ENCODE results near the gene EXOC3L4.
"Not testable (repeated sequence)": the region's sequence is repeated elsewhere in the genome, so short reads cannot be mapped to it uniquely, and the experiment has no call there.

The EXOC3L4 gene

DNA sequence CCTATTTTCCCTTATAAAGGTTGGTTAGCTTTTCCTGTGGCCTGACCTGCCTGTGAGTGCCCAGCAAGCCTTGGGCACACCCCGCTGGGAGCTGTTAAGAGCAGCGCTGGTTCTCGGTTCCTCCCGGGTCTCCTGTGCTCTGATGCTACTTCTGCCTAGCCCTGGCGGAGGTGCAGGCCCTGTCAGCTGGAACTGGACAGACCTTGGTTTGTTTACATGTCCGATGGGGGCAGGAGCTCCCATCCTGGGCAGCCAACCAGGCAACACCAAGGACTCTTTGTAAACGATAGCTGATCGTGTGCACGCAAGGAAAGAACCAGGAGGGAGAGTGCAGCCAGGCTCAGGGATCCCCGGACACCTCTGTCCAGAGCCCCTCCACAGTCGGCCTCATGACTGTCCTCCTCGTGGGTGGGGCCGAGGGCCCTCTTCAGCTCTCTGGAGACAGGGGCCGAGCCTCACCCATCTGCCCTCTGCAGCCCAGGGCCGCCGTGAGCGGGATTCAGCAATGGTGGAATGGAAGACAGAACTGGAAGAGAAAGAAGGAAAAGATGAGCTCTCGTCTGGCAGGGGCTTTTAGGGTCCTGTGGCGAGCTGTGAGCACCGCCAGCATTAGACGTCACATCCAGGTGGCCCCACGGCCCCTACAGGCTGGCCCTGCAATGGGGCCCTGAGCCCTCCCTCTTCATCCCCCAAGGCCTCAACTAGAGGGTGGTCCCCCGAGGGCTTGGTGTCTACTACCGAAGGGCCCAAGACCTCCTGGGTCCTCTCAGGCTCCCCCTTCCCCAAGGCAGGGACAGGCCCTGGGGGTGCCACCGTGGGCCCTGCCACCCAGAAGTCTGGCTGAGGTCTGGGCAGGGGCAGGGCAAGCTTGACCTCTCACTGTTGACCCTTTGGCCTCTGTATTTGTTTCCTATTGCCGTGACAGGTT, 41.1 kb downstream of the EXOC3L4 start:
- no peak for DNase-seq

DNA sequence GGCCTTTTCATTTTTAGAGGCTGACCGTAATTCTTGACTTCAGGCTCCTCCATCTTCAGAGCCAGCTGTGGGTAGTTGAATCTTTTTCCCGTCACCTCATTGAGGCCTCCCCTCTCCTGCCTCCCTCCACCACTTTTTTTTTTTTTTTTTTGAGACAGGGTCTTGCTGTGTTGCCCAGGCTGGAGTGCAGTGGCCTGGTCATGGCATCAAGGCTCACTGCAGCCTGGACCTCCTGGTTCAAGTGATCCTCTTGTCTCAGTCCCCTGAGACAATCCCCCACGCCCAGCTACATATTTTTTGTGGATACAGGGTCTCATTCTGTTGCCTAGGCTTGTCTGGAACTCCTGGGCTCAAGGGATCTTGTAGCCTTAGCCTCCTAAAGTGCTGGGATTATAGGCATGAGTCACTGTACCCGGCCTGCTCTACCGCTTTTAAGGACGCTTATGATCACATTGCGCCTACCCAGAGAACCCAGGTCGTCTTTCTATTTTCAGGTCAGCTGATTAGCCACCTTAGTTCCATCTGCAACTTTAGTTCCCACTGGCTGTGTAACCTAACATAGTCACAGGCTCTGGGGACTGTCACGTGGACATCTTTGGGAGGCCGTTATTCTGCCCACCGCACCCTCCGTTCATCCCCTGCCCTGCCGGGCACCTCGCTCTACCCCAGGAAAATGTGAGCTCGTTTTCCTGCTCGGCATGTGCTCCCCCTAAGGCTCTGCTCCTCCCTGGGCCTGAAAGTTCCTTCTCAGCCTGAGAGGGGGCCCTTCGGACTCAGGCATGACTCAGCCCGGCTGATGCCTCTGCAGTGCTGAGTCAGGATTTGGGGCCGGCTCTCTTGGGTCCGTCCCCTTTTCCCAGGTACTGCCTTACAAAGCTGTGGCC, 42.1 kb downstream of the EXOC3L4 start:
- no peak for DNase-seq

DNA sequence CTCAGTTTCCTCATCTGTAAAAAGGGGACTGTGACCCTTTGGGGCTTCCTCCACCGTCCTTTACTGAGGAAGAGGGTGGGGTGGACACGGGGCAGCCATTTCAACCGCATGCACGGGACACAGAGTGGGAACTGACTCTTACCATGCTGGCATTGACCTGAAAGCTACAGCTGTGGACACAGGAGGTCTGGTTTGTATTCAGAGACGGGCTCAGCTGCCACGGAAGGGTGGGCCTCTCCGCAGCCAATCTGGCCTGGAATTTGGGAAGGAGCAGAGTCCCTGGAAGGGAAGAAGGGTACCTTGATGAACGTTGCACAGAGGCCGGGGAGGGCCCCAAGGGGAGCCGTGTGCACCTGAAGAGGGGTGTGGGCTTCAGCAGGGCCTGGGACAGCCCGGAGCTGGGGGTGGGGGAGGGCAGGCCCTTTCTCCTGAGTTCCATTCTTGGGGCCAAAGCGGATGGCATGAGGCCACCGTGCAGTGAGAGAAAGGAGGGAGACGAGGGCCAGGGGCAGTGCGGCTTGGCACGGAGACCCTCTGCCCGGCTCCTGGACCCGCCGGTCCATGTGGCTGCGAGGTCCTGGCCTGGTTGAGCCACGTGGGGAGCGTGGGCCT, 43.3 kb downstream of the EXOC3L4 start:
- no peak for DNase-seq

DNA sequence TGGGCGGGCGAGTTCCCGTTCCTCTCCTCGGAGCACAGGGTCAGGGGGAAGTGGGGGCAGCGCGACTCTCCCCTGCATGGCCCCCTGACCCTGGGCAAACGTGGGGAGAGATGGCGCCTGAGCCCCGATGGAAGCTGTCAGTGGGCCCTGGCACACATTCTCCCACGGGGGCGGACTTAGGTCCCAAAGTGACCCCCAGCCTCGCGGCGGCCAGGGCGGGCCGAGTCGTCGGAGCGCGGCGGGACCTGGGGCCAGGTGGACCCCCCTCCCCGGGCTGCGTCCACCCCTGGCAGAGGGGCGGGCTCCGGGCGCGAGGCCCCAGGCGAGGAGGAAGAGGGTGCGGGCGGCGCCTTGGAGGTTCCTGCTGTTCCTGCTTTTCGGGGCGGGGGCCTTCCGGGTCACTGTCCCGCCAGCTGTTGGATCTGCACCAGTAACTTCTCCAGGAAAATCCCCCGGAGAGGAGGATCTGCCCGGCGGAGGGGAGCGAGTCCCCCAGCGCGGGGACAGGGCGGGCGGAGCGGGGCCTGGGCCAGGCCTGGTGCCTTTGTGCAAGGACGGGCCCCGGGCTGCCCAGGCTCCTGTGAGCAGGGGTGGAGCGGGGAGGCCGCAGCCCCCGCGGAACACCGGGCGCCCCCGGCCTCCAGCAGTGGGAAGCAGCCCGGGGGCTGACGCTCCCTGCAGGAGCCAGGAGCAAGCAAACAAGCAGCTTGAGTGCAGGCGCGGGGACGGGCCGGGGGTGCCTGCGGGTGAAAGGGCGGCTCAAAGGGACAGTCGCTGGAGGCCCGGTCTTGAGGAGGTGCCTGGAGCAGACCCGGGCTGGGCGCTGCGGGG, 44.0 kb downstream of the EXOC3L4 start:
- no peak for DNase-seq

DNA sequence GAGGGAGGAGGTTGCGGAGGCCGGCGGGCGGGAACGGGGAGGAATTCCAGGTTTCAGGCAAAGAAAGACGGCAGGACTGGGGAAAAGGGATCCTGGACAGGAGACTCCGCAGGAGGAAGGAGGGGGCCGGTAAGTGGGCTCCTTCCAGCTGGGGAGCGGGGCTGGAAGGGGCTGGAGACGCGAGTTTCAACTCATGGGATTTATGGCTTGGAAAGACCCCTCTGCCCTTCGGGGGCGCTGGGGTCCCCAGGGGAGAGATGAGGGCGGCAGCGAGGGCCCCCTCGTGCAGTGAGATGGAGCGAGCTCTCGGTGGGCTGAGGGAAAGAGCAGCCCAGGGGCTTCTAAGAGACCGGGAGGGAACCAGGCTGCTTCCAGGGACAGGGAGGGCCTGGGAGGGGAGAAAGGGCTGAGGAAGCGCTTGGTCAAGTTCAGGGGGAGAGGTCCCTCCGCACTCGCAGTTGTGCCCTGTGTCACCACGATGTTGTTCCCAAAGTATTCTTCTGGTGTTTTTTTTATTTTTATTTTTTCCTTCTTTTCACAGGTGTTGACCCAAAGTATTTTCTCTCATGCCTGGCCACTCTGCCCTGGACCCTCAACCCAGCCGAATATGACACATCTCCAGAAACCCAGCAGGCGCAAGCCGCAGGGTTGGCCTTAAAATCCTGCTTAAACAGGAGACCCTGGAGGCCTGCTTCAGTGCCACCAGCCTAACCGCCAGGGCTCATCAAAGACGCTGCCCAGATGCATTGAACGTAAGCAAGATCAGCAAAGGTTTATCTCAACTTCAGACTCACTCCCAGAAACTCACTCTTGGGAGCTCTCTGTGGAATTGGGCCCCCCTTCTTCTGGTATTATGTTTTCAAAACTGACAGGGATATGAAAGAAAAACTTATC, 44.9 kb downstream of the EXOC3L4 start:
- DNase-seq = no peak

DNA sequence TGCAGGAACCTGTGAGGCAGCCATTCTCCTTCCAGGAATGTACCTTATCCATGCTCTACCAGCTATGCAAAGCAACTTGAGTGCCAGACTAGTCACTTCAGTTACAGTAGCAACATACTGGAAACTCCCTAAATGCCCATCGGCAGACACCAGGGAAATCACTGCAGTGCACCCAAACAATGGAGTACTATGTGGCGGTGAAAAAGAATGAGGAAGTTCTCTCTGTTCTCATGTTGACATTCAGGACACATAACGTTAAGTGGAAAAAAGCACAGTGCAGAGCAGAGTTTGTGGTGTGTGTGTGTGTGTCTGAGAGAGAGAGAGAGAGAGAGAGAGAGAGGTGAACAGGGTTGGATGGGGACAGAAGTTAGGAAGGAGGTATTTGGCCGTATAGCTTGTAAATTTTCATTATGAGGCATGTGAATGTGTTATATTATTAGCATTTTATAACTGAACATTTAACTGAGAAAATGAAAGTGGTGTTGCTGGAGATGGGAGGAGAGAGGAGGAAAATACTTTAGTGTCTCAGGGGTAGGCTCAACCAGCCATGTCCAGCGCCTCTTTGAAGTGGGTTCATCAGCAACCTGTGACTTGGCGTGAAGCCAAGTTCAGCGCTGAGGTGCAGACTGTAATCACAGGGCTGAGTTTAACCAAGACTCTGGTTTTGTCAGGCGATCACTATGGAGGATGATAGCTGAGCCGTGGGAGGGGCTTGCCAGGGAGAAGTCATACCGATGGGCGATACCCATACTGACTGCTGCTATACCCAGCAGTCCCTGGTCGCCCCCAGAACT, 46.0 kb downstream of the EXOC3L4 start:
- DNase-seq = no peak

DNA sequence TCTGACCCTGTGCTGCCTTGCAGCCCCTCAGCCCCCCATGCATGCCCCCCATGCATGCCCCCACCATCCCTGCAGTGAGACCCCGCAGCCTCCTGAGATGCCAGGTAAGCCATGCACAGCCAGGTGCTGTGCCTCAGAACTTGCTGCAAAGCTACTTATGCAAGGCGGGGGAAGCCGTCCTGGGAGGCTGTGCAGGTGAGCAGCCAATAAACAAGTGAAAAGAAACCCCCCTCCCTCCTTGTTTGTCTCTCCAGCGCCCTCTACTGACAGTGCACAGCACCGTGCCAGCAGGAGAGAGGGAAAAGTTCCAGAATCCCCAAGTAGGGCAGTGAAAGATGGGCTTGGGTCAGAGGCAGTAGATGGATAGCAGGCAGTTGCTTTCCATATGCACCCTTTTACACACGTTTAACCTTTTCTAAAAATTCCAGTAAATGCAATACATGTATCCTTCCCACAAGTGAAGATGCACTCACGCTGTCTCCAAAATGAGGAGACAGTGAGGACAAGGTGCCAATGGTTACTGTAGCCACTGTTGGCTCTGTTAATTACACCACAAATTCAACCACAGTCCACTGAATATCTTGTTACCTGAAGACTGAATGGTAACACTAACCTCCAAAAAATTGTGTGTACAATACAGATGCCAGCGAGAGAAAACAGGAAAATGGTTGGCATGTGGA, 46.7 kb downstream of the EXOC3L4 start:
- no peak for DNase-seq

DNA sequence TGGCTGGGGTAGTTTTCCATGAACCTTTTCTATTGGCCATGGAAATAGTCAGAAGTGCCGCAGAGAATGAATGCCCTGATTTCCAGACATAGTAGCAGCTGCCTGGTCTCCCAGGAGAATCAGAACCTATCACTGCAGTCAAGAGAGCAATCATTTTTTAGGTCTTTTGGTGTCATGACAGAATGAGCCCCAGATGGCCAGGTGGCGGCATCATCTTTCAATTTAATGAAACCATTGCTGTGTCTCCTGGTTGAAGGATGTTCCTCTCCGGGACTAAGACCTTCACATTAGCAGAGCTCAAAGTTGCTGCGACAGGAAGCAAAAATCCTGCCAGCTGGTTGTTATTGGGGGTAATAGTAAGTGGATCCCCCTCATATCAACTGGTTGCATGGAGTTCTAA, 47.5 kb downstream of the EXOC3L4 start:
- DNase-seq = no peak

DNA sequence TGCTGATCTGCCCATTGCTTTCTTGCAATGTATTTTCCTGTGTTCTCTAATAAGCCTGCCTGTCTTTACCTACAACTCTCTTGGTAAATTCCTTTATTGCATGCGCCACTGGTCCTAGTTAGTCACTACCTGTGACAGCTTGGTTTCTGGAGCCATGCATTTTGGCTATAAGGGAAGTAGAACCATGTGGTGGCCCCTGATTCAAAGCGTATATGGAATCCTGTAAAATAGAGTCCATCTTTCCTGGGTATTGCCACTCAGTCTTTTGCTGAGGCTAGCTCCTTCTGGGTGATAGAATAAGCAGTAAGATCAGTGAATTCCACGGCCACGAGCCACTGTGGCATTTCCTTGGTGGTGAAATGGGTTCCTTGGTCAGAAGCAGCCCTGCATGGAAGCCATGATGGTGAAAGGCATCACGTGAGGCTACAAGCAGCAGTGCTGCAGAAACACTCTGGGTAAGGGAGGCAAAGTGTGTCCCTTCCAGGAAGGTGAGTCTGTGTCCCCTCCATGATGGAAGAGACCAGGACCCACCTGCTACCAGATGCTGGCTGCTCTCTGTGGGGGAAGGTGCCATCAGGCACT, 48.3 kb downstream of the EXOC3L4 start:
- DNase-seq = no peak

DNA sequence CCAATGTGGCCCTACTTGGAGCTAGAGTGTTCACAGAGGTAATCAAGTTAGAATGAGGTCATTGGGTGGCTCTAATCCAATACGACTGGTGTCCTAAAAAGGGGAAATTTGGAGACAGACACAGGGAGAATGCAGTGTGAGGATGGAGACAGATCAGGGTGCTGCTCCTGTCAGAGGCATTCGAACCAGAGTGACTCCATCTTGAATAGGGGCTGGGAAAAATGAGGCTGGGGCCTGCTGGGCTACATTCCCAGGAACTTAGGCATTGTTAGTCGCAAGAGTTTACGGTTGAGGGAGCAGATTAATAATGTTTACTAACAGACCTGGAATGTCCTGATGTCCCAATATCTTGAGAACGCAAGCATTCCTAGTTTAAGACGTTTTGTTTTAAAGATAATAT, 49.0 kb downstream of the EXOC3L4 start:
- DNase-seq = no peak

DNA sequence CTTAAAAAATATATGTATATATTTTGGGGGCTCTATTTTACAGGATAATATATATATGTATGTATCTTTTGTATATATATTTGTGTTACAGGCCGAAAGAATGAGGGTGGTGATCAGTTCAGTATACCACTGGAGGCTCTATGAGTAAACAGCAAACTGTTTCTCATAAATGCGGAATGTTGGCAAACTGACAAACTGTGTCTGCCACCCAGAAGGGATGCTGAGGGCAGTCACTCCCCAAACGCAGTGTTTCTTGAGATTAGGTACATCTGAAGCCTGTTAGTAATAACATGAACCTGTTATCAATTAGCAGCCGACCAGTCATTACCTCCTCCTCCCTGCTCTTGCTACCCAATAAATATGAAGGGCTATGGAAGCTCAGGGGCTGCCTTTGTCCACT, 49.6 kb downstream of the EXOC3L4 start:
- no peak for DNase-seq

DNA sequence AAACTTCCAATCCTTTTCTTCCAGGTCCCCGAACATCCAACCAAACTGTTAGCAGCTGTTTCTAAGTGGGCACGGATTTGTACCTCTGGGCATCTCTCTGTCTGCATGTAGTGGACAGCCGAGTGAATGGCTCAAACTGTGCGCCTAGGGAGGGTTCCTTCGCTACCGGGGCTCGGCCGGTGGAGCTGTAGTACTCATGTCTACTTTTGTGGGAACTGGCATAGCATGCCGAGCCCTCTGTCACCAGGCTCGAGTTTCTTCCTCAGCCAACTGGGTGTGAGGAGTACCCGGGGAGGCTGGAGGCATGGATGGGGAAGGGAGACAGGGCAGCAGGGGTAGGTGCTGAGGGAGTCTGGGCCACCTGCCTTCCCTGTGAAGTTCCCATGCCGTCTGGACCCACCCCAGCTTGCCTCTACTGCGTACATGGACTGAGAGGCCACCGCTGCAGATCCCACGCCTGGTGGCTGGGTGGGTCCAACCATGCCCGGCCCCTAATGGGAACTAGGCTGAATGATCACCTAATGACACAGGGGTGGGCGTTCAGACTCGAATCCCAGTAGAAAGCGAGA, 51.7 kb downstream of the EXOC3L4 start:
- no peak for DNase-seq

DNA sequence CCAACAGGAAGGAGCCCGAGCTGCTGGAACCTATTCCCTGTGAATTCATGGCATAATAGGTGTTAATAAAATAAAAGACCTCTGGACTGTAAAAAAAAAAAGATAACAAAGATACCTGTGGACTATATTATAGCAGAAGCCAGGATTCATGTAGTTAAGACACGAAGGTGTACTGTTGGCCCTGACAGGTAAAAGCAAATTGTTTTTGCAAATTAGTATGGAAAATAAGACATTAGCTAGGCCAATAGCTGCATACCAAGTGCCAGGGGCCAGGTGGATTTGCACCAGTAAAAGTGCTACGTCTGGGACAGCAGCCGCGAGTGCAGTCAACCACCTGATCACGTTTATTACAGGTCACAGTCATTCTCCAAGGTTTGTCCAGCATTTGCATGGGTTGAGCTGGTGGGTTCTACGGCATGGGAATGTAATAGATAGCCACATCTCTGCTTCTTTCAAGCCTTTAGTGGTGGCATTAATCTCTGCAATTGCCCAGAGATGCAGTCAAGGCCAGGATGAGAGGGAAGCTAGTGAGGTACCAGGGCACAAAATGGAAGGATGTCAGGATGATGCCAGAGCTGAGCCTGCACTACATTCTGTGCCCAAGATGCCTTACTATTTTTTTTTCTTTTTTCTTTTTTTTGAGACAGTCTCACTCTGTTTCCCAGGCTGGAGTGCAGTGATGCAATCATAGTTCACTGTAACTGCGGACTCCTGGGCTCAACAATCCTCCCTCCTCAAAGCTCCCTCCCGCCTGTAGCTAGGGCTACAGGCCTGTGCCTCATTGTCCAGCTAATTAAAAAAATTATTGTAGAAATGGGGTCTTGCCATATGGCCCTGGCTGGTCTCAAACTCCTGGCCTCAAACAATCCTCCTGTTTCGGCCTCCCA, 55.1 kb downstream of the EXOC3L4 start:
- DNase-seq = no peak

DNA sequence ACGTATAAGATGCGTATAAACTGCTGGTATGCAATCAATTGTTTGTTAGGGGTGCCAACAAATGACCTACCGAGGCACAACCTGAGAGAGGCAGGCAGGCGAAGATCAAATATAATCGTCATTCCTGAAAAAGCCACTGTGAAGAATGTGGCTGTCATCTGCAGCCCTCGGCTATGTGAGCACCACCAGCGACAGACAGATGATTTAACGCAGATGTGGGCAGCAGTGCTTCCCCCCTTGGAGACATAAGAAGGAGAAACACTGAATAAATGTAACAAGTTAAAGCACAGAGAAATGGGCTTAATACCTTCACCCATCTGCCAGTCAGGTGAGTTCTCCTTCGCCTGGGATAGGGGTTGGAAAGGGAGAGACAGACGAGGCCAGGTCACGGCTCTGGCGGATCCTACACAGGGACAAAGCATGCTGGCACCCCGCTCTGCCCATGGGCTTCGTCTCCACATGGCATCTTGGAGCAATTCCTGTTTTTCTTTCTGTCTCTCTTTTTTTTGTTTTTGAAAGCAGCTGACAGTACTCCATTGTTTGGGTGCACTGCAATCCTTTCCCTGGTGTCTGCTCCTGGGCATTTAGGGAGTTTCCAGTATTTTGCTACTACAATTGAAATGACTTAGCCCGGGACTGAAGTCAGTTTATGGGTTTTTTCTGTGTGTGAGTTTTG, 56.9 kb downstream of the EXOC3L4 start:
- DNase-seq = no peak

DNA sequence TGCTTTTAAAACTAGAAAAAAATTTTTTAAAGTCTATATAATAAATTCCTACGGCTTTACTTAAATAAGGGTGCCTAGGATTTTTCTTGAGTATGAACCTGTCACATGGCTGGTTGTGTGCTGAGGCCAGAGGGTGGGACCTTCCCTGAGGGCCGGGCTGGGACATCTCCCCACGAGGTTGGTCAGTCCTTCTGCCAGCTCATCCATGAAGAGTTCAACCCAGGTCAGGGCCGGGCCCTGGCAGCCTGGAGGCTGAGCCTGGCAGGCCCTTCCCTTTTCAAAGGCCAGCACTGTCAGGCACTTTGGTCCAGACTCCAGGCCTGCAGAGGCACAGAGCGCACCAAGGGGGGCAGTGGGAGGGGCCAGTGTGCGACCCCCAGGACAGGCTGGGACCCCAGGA, 60.5 kb downstream of the EXOC3L4 start:
- no peak for DNase-seq

DNA sequence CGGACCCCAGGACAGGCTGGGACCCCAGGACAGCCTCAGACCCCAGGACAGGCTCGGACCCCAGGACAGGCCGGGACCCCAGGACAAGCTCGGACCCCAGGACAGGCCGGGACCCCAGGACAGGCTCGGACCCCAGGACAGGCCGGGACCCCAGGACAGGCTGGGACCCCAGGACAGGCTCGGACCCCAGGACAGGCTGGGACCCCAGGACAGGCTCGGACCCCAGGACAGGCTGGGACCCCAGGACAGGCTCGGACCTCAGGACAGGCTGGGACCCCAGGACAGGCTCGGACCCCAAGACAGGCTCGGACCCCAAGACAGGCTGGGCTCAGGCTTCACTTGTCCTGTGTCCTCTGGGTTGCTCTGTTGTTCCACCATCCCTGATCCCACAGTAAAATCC, 60.9 kb downstream of the EXOC3L4 start:
- DNase-seq = not testable (repeated sequence)

DNA sequence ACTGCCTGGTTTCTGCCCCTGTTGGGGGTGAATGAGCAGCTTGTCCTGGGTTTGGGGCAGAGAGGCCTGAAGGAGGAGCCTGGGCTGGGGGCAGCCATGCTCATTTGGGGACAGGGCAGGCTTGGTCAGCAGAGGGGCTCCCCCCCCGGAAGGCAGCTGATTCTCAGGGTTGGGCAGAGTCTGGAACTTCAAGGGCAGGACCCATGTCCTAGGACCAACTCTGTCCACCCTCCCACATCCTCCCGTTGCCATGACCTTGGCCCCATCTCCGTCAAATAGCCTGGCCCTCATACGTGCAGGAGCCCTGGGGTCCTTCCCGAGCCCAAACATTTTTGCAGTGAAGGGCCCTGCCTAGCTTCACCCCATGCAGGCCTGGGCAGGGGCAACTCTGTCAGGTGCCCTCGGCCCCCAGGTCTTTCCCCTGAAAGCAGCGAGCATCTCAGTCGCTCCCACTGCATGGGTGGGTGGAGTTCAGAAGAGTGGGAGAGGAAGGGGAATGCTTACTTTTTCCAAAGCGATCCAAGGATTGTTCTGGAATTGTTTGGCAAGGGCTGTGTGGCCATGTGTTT, 61.4 kb downstream of the EXOC3L4 start:
- DNase-seq = no peak
